HG02610 (cell line): Measurements from ENCODE around the gene SARNP.

Experiments
- ATAC-seq: cut with Tn5 transposase; IDR thresholded peaks from one replicate; pipeline ENCODE4 v1.9.1; 2021; ENCODE audit warnings: mild to moderate bottlenecking, moderate library complexity; ENCODE audit not compliant: unreplicated experiment

SARNP gene

GRCh38 chr12:55743406-55744339 is 73.9 kb downstream of the SARNP start:
- ATAC-seq = peak; percentile 37

- peak; percentile 45 for ATAC-seq
Observed at GRCh38 chr12:55742719-55743405, 74.7 kb downstream of the SARNP start, which contains the start of gene GDF11. Gene GDF11, plus strand, starts transcription at chr12:55743122. Its CDS starts 195 bp downstream, at chr12:55743317.

GRCh38 chr12:55741931-55742680 is 75.4 kb downstream of the SARNP start:
- ATAC-seq = no peak

- ATAC-seq = no peak
Observed at GRCh38 chr12:55739025-55739378, 78.5 kb downstream of the SARNP start.

GRCh38 chr12:55738123-55739024 is 79.2 kb downstream of the SARNP start:
- ATAC-seq = peak; percentile 85

GRCh38 chr12:55737581-55738122 is 79.9 kb downstream of the SARNP start:
- ATAC-seq = no peak

- peak; percentile 36 for ATAC-seq
Observed at GRCh38 chr12:55736780-55737580, 80.5 kb downstream of the SARNP start.

- no peak for ATAC-seq
Observed at GRCh38 chr12:55736076-55736475, 81.4 kb downstream of the SARNP start.

GRCh38 chr12:55734595-55734994 is 82.9 kb downstream of the SARNP start:
- ATAC-seq = no peak

- no peak for ATAC-seq
Observed at GRCh38 chr12:55733858-55734257, 83.7 kb downstream of the SARNP start.

GRCh38 chr12:55733021-55733555 is 84.4 kb downstream of the SARNP start:
- no peak for ATAC-seq

- no peak for ATAC-seq
Observed at GRCh38 chr12:55732288-55732687, 85.2 kb downstream of the SARNP start.

- peak; percentile 45 for ATAC-seq
Observed at GRCh38 chr12:55729819-55730818, 87.4 kb downstream of the SARNP start.

- peak; percentile 59 for ATAC-seq
Observed at GRCh38 chr12:55728939-55729818, 88.3 kb downstream of the SARNP start, which contains the start of gene CD63. Gene CD63, minus strand, starts transcription at chr12:55729009. Its CDS starts 668 bp downstream, at chr12:55728341.

- ATAC-seq = no peak
Observed at GRCh38 chr12:55728186-55728938, 89.2 kb downstream of the SARNP start.
